ENCODE measurements around the gene DSCAM. TPM values are rescaled to one million over a fixed set of nuclear protein-coding genes. Genes with fewer than 3 reads are reported as not detected.
"Not testable (repeated sequence)": the region's sequence is repeated elsewhere in the genome, so short reads cannot be mapped to it uniquely, and the experiment has no call there.

DSCAM gene
- total RNA-seq, 1 donor from 2014 or later: 2.7 TPM

GRCh38 chr21:40271164-40271563 lies 575.8 kb downstream of the DSCAM start:
- no peaks in the 10 kb centered on the region for H3K36me3 Mint-ChIP-seq (ENCODE audit: insufficient read depth)
- no peak overlapping the region for H3K4me3 Mint-ChIP-seq (ENCODE audit: low read depth)
- H3K27me3 Mint-ChIP-seq: no peaks in the 10 kb centered on the region
- H3K4me1 Mint-ChIP-seq (ENCODE audit: low read depth): peaks cover 4% of the 10 kb centered on the region
- no peak overlapping the region for H3K27ac Mint-ChIP-seq
- no peaks in the 10 kb centered on the region for H3K9me3 Mint-ChIP-seq (ENCODE audit: low read depth)
- no peak for DNase-seq (ENCODE audit: low spot score, unreplicated experiment)
- no peak for TF ChIP-seq CTCF (IDR thresholded peaks at IDR 0.05; ENCODE audit: unreplicated experiment)

GRCh38 chr21:40270047-40270446 lies 576.9 kb downstream of the DSCAM start:
- H3K4me3 Mint-ChIP-seq (ENCODE audit: low read depth): no peak overlapping the region
- no peaks in the 10 kb centered on the region for H3K36me3 Mint-ChIP-seq (ENCODE audit: insufficient read depth)
- H3K9me3 Mint-ChIP-seq (ENCODE audit: low read depth): no peaks in the 10 kb centered on the region
- H3K4me1 Mint-ChIP-seq (ENCODE audit: low read depth): no peaks in the 10 kb centered on the region
- H3K27me3 Mint-ChIP-seq: no peaks in the 10 kb centered on the region
- no peak for TF ChIP-seq CTCF (IDR thresholded peaks at IDR 0.05; ENCODE audit: unreplicated experiment)
- no peak overlapping the region for H3K27ac Mint-ChIP-seq
- DNase-seq (ENCODE audit: low spot score, unreplicated experiment): no peak

GRCh38 chr21:40269239-40269638 lies 577.7 kb downstream of the DSCAM start:
- no peak for DNase-seq (ENCODE audit: low spot score, unreplicated experiment)
- Mint-ChIP-seq H3K4me3 (ENCODE audit: low read depth) (no peak overlapping the region), H3K27ac (no peak overlapping the region), H3K36me3 (ENCODE audit: insufficient read depth) (no peaks in the 10 kb centered on the region), H3K9me3 (ENCODE audit: low read depth) (peaks cover 3% of the 10 kb centered on the region), H3K27me3 (no peaks in the 10 kb centered on the region), H3K4me1 (ENCODE audit: low read depth) (no peaks in the 10 kb centered on the region)
- no peak for TF ChIP-seq CTCF (IDR thresholded peaks at IDR 0.05; ENCODE audit: unreplicated experiment)

- H3K36me3 Mint-ChIP-seq (ENCODE audit: insufficient read depth); H3K4me1 Mint-ChIP-seq (ENCODE audit: low read depth); H3K4me3 Mint-ChIP-seq (ENCODE audit: low read depth); H3K27ac Mint-ChIP-seq; DNase-seq (ENCODE audit: low spot score, unreplicated experiment); H3K27me3 Mint-ChIP-seq; H3K9me3 Mint-ChIP-seq (ENCODE audit: low read depth): not testable (repeated sequence)
Measured at GRCh38 chr21:40258456-40258855, 588.5 kb downstream of the DSCAM start.

- Mint-ChIP-seq H3K27me3 (no peaks in the 10 kb centered on the region), H3K4me1 (ENCODE audit: low read depth) (no peaks in the 10 kb centered on the region), H3K4me3 (ENCODE audit: low read depth) (no peak overlapping the region), H3K9me3 (ENCODE audit: low read depth) (no peaks in the 10 kb centered on the region), H3K36me3 (ENCODE audit: insufficient read depth) (no peaks in the 10 kb centered on the region), H3K27ac (no peak overlapping the region)
- TF ChIP-seq CTCF (IDR thresholded peaks at IDR 0.05; ENCODE audit: unreplicated experiment): no peak
- no peak for DNase-seq (ENCODE audit: low spot score, unreplicated experiment)
Measured at GRCh38 chr21:40257342-40257741, 589.6 kb downstream of the DSCAM start.

GRCh38 chr21:40255518-40256444 lies 591.2 kb downstream of the DSCAM start:
- no peaks in the 10 kb centered on the region for H3K36me3 Mint-ChIP-seq (ENCODE audit: insufficient read depth)
- no peaks in the 10 kb centered on the region for H3K4me1 Mint-ChIP-seq (ENCODE audit: low read depth)
- H3K27me3 Mint-ChIP-seq: no peaks in the 10 kb centered on the region
- peaks cover 3% of the 10 kb centered on the region for H3K9me3 Mint-ChIP-seq (ENCODE audit: low read depth)
- no peak for DNase-seq (ENCODE audit: low spot score, unreplicated experiment)
- no peak overlapping the region for H3K27ac Mint-ChIP-seq
- no peak overlapping the region for H3K4me3 Mint-ChIP-seq (ENCODE audit: low read depth)
- no peak for TF ChIP-seq CTCF (IDR thresholded peaks at IDR 0.05; ENCODE audit: unreplicated experiment)
